ENCODE measurements around the gene ACER1.
"Not testable (repeated sequence)": the region's sequence is repeated elsewhere in the genome, so short reads cannot be mapped to it uniquely, and the experiment has no call there.

Gene ACER1

GRCh38 chr19:6358003-6358402, 24.6 kb upstream of the ACER1 start:
- Histone ChIP-seq H3K9ac (ENCODE audit: low read depth in 1 of 2, low read length in 2 of 2) (no peak overlapping the region), H3K27me3 (ENCODE audit: control insufficient read depth in 1 of 2, insufficient read depth in 2 of 2, low read length in 2 of 2) (no peaks in the 10 kb centered on the region), H3K9me3 (ENCODE audit: control insufficient read depth in 1 of 2, low read length in 2 of 2) (no peaks in the 10 kb centered on the region), H3K27ac (ENCODE audit: low read depth, low read length) (no peak overlapping the region), H3K36me3 (ENCODE audit: control insufficient read depth in 1 of 2, insufficient read depth in 2 of 2, low read length in 2 of 2) (no peaks in the 10 kb centered on the region), H3K4me1 (ENCODE audit: control insufficient read depth in 1 of 2, insufficient read depth in 2 of 2, low read length in 2 of 2) (peaks cover 4 to 6% of the 10 kb centered on the region in 2 donors), H3K4me3 (ENCODE audit: low read depth in 1 of 2, low read length in 2 of 2) (no peak overlapping the region)

GRCh38 chr19:6357174-6357573, 23.8 kb upstream of the ACER1 start:
- no peaks in the 10 kb centered on the region for H3K27me3 ChIP-seq (ENCODE audit: control insufficient read depth in 1 of 2, insufficient read depth in 2 of 2, low read length in 2 of 2)
- H3K27ac ChIP-seq (ENCODE audit: low read depth, low read length), result no peak overlapping the region
- no peak overlapping the region for H3K4me3 ChIP-seq (ENCODE audit: low read depth in 1 of 2, low read length in 2 of 2)
- no peak overlapping the region for H3K9ac ChIP-seq (ENCODE audit: low read depth in 1 of 2, low read length in 2 of 2)
- H3K4me1 ChIP-seq (ENCODE audit: control insufficient read depth in 1 of 2, insufficient read depth in 2 of 2, low read length in 2 of 2), result peaks cover 0 to under 1% of the 10 kb centered on the region in 2 donors
- no peaks in the 10 kb centered on the region for H3K9me3 ChIP-seq (ENCODE audit: control insufficient read depth in 1 of 2, low read length in 2 of 2)
- no peaks in the 10 kb centered on the region for H3K36me3 ChIP-seq (ENCODE audit: control insufficient read depth in 1 of 2, insufficient read depth in 2 of 2, low read length in 2 of 2)

GRCh38 chr19:6355321-6356040, 22.1 kb upstream of the ACER1 start:
- H3K9ac ChIP-seq (ENCODE audit: low read depth in 1 of 2, low read length in 2 of 2); H3K27ac ChIP-seq (ENCODE audit: low read depth, low read length); H3K4me3 ChIP-seq (ENCODE audit: low read depth in 1 of 2, low read length in 2 of 2); H3K9me3 ChIP-seq (ENCODE audit: control insufficient read depth in 1 of 2, low read length in 2 of 2); H3K4me1 ChIP-seq (ENCODE audit: control insufficient read depth in 1 of 2, insufficient read depth in 2 of 2, low read length in 2 of 2); H3K36me3 ChIP-seq (ENCODE audit: control insufficient read depth in 1 of 2, insufficient read depth in 2 of 2, low read length in 2 of 2); H3K27me3 ChIP-seq (ENCODE audit: control insufficient read depth in 1 of 2, insufficient read depth in 2 of 2, low read length in 2 of 2): not testable (repeated sequence)

- Histone ChIP-seq H3K36me3 (ENCODE audit: control insufficient read depth in 1 of 2, insufficient read depth in 2 of 2, low read length in 2 of 2) (no peaks in the 10 kb centered on the region), H3K9ac (ENCODE audit: low read depth in 1 of 2, low read length in 2 of 2) (no peak overlapping the region), H3K9me3 (ENCODE audit: control insufficient read depth in 1 of 2, low read length in 2 of 2) (no peaks in the 10 kb centered on the region), H3K27ac (ENCODE audit: low read depth, low read length) (no peak overlapping the region), H3K4me3 (ENCODE audit: low read depth in 1 of 2, low read length in 2 of 2) (no peak overlapping the region), H3K27me3 (ENCODE audit: control insufficient read depth in 1 of 2, insufficient read depth in 2 of 2, low read length in 2 of 2) (no peaks in the 10 kb centered on the region), H3K4me1 (ENCODE audit: control insufficient read depth in 1 of 2, insufficient read depth in 2 of 2, low read length in 2 of 2) (no peaks in the 10 kb centered on the region)
Measured at GRCh38 chr19:6354098-6354674, 20.8 kb upstream of the ACER1 start.

GRCh38 chr19:6352381-6353165, 19.2 kb upstream of the ACER1 start:
- no peaks in the 10 kb centered on the region for H3K27me3 ChIP-seq (ENCODE audit: control insufficient read depth in 1 of 2, insufficient read depth in 2 of 2, low read length in 2 of 2)
- no peaks in the 10 kb centered on the region for H3K4me1 ChIP-seq (ENCODE audit: control insufficient read depth in 1 of 2, insufficient read depth in 2 of 2, low read length in 2 of 2)
- H3K9me3 ChIP-seq (ENCODE audit: control insufficient read depth in 1 of 2, low read length in 2 of 2), result no peaks in the 10 kb centered on the region
- H3K36me3 ChIP-seq (ENCODE audit: control insufficient read depth in 1 of 2, insufficient read depth in 2 of 2, low read length in 2 of 2), result no peaks in the 10 kb centered on the region
- H3K27ac ChIP-seq (ENCODE audit: low read depth, low read length), result no peak overlapping the region
- H3K9ac ChIP-seq (ENCODE audit: low read depth in 1 of 2, low read length in 2 of 2), result no peak overlapping the region
- no peak overlapping the region for H3K4me3 ChIP-seq (ENCODE audit: low read depth in 1 of 2, low read length in 2 of 2)

- Histone ChIP-seq H3K9ac (ENCODE audit: low read depth in 1 of 2, low read length in 2 of 2) (no peak overlapping the region), H3K27me3 (ENCODE audit: control insufficient read depth in 1 of 2, insufficient read depth in 2 of 2, low read length in 2 of 2) (no peaks in the 10 kb centered on the region), H3K27ac (ENCODE audit: low read depth, low read length) (no peak overlapping the region), H3K9me3 (ENCODE audit: control insufficient read depth in 1 of 2, low read length in 2 of 2) (no peaks in the 10 kb centered on the region), H3K36me3 (ENCODE audit: control insufficient read depth in 1 of 2, insufficient read depth in 2 of 2, low read length in 2 of 2) (no peaks in the 10 kb centered on the region), H3K4me1 (ENCODE audit: control insufficient read depth in 1 of 2, insufficient read depth in 2 of 2, low read length in 2 of 2) (no peaks in the 10 kb centered on the region), H3K4me3 (ENCODE audit: low read depth in 1 of 2, low read length in 2 of 2) (no peak overlapping the region)
Measured at GRCh38 chr19:6350688-6351087, 17.3 kb upstream of the ACER1 start.

GRCh38 chr19:6349271-6349670, 15.9 kb upstream of the ACER1 start:
- not testable (repeated sequence) for H3K9me3 ChIP-seq (ENCODE audit: control insufficient read depth in 1 of 2, low read length in 2 of 2); H3K9ac ChIP-seq (ENCODE audit: low read depth in 1 of 2, low read length in 2 of 2); H3K4me3 ChIP-seq (ENCODE audit: low read depth in 1 of 2, low read length in 2 of 2); H3K36me3 ChIP-seq (ENCODE audit: control insufficient read depth in 1 of 2, insufficient read depth in 2 of 2, low read length in 2 of 2); H3K27me3 ChIP-seq (ENCODE audit: control insufficient read depth in 1 of 2, insufficient read depth in 2 of 2, low read length in 2 of 2); H3K27ac ChIP-seq (ENCODE audit: low read depth, low read length); H3K4me1 ChIP-seq (ENCODE audit: control insufficient read depth in 1 of 2, insufficient read depth in 2 of 2, low read length in 2 of 2)

GRCh38 chr19:6343462-6343861, 10.1 kb upstream of the ACER1 start:
- Histone ChIP-seq H3K9ac (ENCODE audit: low read depth in 1 of 2, low read length in 2 of 2) (no peak overlapping the region), H3K27me3 (ENCODE audit: control insufficient read depth in 1 of 2, insufficient read depth in 2 of 2, low read length in 2 of 2) (no peaks in the 10 kb centered on the region), H3K4me1 (ENCODE audit: control insufficient read depth in 1 of 2, insufficient read depth in 2 of 2, low read length in 2 of 2) (no peaks in the 10 kb centered on the region), H3K9me3 (ENCODE audit: control insufficient read depth in 1 of 2, low read length in 2 of 2) (no peaks in the 10 kb centered on the region), H3K27ac (ENCODE audit: low read depth, low read length) (no peak overlapping the region), H3K4me3 (ENCODE audit: low read depth in 1 of 2, low read length in 2 of 2) (no peak overlapping the region), H3K36me3 (ENCODE audit: control insufficient read depth in 1 of 2, insufficient read depth in 2 of 2, low read length in 2 of 2) (no peaks in the 10 kb centered on the region)

- no peak overlapping the region for H3K27ac ChIP-seq (ENCODE audit: low read depth, low read length)
- no peaks in the 10 kb centered on the region for H3K4me1 ChIP-seq (ENCODE audit: control insufficient read depth in 1 of 2, insufficient read depth in 2 of 2, low read length in 2 of 2)
- H3K36me3 ChIP-seq (ENCODE audit: control insufficient read depth in 1 of 2, insufficient read depth in 2 of 2, low read length in 2 of 2), result no peaks in the 10 kb centered on the region
- no peaks in the 10 kb centered on the region for H3K27me3 ChIP-seq (ENCODE audit: control insufficient read depth in 1 of 2, insufficient read depth in 2 of 2, low read length in 2 of 2)
- no peak overlapping the region for H3K4me3 ChIP-seq (ENCODE audit: low read depth in 1 of 2, low read length in 2 of 2)
- no peaks in the 10 kb centered on the region for H3K9me3 ChIP-seq (ENCODE audit: control insufficient read depth in 1 of 2, low read length in 2 of 2)
- no peak overlapping the region for H3K9ac ChIP-seq (ENCODE audit: low read depth in 1 of 2, low read length in 2 of 2)
Measured at GRCh38 chr19:6340493-6341201, 7.2 kb upstream of the ACER1 start.

Measured in duodenal mucosa (tissue), 2 donors.